ENCODE data around the gene WDSUB1. TPM values are rescaled to one million over a fixed set of nuclear protein-coding genes. Genes with fewer than 3 reads are reported as not detected.

WDSUB1 gene
- total and polyA plus RNA-seq, 2 of the 4 experiments (the other 2 are of a cell fraction): 4.8 to 5.2 TPM

GRCh38 chr2:159307942-159308341, 21.4 kb upstream of the WDSUB1 start:
- Histone ChIP-seq H3K27me3 (ENCODE audit: control insufficient read depth, insufficient read depth, low read length) (no peaks in the 10 kb centered on the region), H3K79me1 (ENCODE audit: low read depth in 1 of 2, low read length in 2 of 2) (no peaks in the 10 kb centered on the region), H3K14ac (replicated peaks; ENCODE audit: low read depth, low read length) (no peak overlapping the region), H3K4me1 (ENCODE audit: control insufficient read depth, insufficient read depth, low read length) (no peaks in the 10 kb centered on the region), H3K9me1 (ENCODE audit: insufficient read depth, low read length) (no peaks in the 10 kb centered on the region), H2BK20ac (ENCODE audit: low read depth, low read length) (no peak overlapping the region), H2AFZ (replicated peaks; ENCODE audit: low read length, poor library complexity) (no peak overlapping the region), H3K4me2 (ENCODE audit: low read depth, low read length) (no peak overlapping the region), H4K91ac (ENCODE audit: insufficient read depth, low read depth, low read length) (no peak overlapping the region), H3K56ac (ENCODE audit: extremely low read depth, insufficient read depth, low read length) (no peak overlapping the region), H2AK9ac (replicated peaks; ENCODE audit: low read depth, low read length, poor library complexity) (no peak overlapping the region), H3K27ac (ENCODE audit: insufficient read depth, low read length) (no peak overlapping the region), H2BK120ac (ENCODE audit: low read depth, low read length) (no peak overlapping the region), H3K4me3 (ENCODE audit: insufficient read depth, low read depth, low read length) (no peak overlapping the region), H3K36me3 (ENCODE audit: control insufficient read depth, insufficient read depth, low read length) (no peaks in the 10 kb centered on the region), H3K23ac (ENCODE audit: low read depth, low read length) (no peak overlapping the region), H2BK15ac (ENCODE audit: low read depth, low read length) (no peak overlapping the region), H4K8ac (ENCODE audit: low read depth in 2 of 2, low read length in 2 of 2) (no peak overlapping the region), H2BK5ac (ENCODE audit: low read depth, low read length, poor library complexity, severe bottlenecking) (no peak overlapping the region), H2AK5ac (ENCODE audit: low read depth, low read length) (no peak overlapping the region), H4K5ac (ENCODE audit: low read depth, low read length) (no peak overlapping the region), H3K9me3 (ENCODE audit: control insufficient read depth, insufficient read depth, low read length) (no peaks in the 10 kb centered on the region; the same call in 1 of the 2 replicates), H3K18ac (ENCODE audit: low read depth, low read length) (no peak overlapping the region), H3K9ac (ENCODE audit: low read depth, low read length) (no peak overlapping the region), H4K20me1 (ENCODE audit: insufficient read depth, low read length) (no peaks in the 10 kb centered on the region), H3K4ac (ENCODE audit: low read depth, low read length) (no peak overlapping the region)
- in situ Hi-C loops (cut with MboI; ENCODE audit: low sequenced_read_pairs) (no loop called here), intact Hi-C loops (cut with micrococcal nuclease) (no loop called here), dilution Hi-C loops (cut with HindIII; ENCODE audit: low sequenced_read_pairs, unreplicated experiment) (no loop called here)
- no peak for ATAC-seq (ENCODE audit: low read depth)
- peak; percentile 72 for TF ChIP-seq MAFK (IDR thresholded peaks at IDR 0.05; ENCODE audit: low read depth, low read length)
- no peak for TF ChIP-seq ELK1 (IDR thresholded peaks at IDR 0.05; ENCODE audit: borderline replicate concordance, low read depth, low read length)
- CTCF ChIA-PET: no interaction called here
- DNase-seq: no peak
- no TSS peak for BruUV-seq (replicated peaks)
- POLR2A ChIA-PET (ENCODE audit: unreplicated experiment): no interaction called here
